Caco-2 (cell line): ENCODE results near the gene LSMEM2. TPM values are rescaled to one million over a fixed set of nuclear protein-coding genes. Genes with fewer than 3 reads are reported as not detected.
A peak's percentile ranks its signal among the peaks of the same experiment; 100 is the strongest.
"Not testable (repeated sequence)": the region's sequence is repeated elsewhere in the genome, so short reads cannot be mapped to it uniquely, and the experiment has no call there.

Experiments
- BruUV-seq: library from RNA; stranded (reverse); fragments of 400-500 nt; replicated peaks from 2 replicates; lab custom pipeline; 2021; lab: Mats Ljungman, UMichigan
- CTCF ChIA-PET: fragments of 300-600 bp; sonication (Branson Sonifier 250); formaldehyde crosslinking; loops from one replicate; lab custom pipeline; 2022; ENCODE audit warnings: antibody characterized with exemption; lab: Charles Lee
- POLR2A ChIA-PET: fragments of 300-600 bp; sonication (Branson Sonifier 250); formaldehyde crosslinking; loops from one replicate; lab custom pipeline; 2022; ENCODE audit warnings: antibody characterized with exemption; lab: Charles Lee
- DNase-seq, 2 experiments: peaks; one replicate each; pipeline versions ENCODE4 v3.0.0 to v3.0.0-alpha.2; 2020 to 2022
- H3K27me3 ChIP-seq: replicated peaks from 2 replicates; pipeline ENCODE4 v1.6.0; 2011; ENCODE audit warnings: low read length; ENCODE audit not compliant: control insufficient read depth, insufficient read depth
- H3K36me3 ChIP-seq: 2 replicates; pipeline ENCODE4 v1.5.1; 2011; ENCODE audit warnings: low read length; ENCODE audit not compliant: control insufficient read depth, insufficient read depth
- H3K4me1 ChIP-seq: fragments of 250-450 bp; sonication (Bioruptor Pico); 2 replicates; pipeline ENCODE4 v1.5.1; 2020; ENCODE audit warnings: mild to moderate bottlenecking
- H3K4me3 ChIP-seq: 2 replicates; pipeline ENCODE4 v1.5.1; 2011; ENCODE audit warnings: low read depth, mild to moderate bottlenecking, control low read depth, low read length
- H3K9me3 ChIP-seq: fragments of 250-450 bp; sonication (Bioruptor Pico); 2 replicates; pipeline ENCODE4 v1.5.1; 2020; ENCODE audit warnings: mild to moderate bottlenecking, moderate library complexity
- H3K27ac Mint-ChIP-seq: one replicate; pipeline ENCODE4 v1.8.0; 2022; ENCODE audit warnings: mixed read lengths; ENCODE audit not compliant: unreplicated experiment
- H3K27me3 Mint-ChIP-seq: one replicate; pipeline ENCODE4 v1.8.0; 2022; ENCODE audit warnings: mixed read lengths; ENCODE audit not compliant: insufficient read depth, unreplicated experiment
- H3K36me3 Mint-ChIP-seq: one replicate; pipeline ENCODE4 v1.8.0; 2022; ENCODE audit warnings: mild to moderate bottlenecking, mixed read lengths; ENCODE audit not compliant: insufficient read depth, unreplicated experiment
- H3K4me1 Mint-ChIP-seq: one replicate; pipeline ENCODE4 v1.8.0; 2022; ENCODE audit warnings: low read depth, mixed read lengths; ENCODE audit not compliant: unreplicated experiment
- H3K4me3 Mint-ChIP-seq: one replicate; pipeline ENCODE4 v1.8.0; 2022; ENCODE audit warnings: mild to moderate bottlenecking, moderate library complexity, mixed read lengths; ENCODE audit not compliant: unreplicated experiment
- H3K9me3 Mint-ChIP-seq: one replicate; pipeline ENCODE4 v1.8.0; 2022; ENCODE audit warnings: mixed read lengths; ENCODE audit not compliant: unreplicated experiment
- CTCF ChIP-seq, 2 experiments: fragments of 200-600 bp in 1 of 2; IDR thresholded peaks; 1 replicate in 1 of 2; 2 replicates in 1 of 2; pipeline versions ENCODE4 v1.5.1 to v1.8.0; 2011 to 2022; ENCODE audit warnings: antibody characterized with exemption in 1 of 2, control low read depth in 1 of 2, inconsistent platforms in 1 of 2, low read depth in 1 of 2, low read length in 1 of 2, mild to moderate bottlenecking in 1 of 2, moderate library complexity in 1 of 2; ENCODE audit not compliant: insufficient read depth in 1 of 2, severe bottlenecking in 1 of 2, unreplicated experiment in 1 of 2
- intact Hi-C: fragments of 100-400 bp; cut with micrococcal nuclease; formaldehyde crosslinking; loops from one replicate; pipeline ENCODE4 v1.10.0; 2022; ENCODE audit not compliant: unreplicated experiment
- total RNA-seq: library from RNA; stranded (reverse); gene quantifications from 2 replicates; pipeline ENCODE4 v1.2.3, GENCODE V29; 2022

LSMEM2 gene
- total RNA-seq, 1 experiment from 2014 or later, result not detected

GRCh38 chr3:50302095-50303012 lies 23.5 kb downstream of the LSMEM2 start:
- Histone ChIP-seq H3K4me1 (peaks cover 20% of the 10 kb centered on the region), H3K4me3 (no peak overlapping the region), H3K27me3 (no peaks in the 10 kb centered on the region), H3K9me3 (peaks cover 10% of the 10 kb centered on the region), H3K36me3 (no peaks in the 10 kb centered on the region; the same call in 1 of the 2 replicates)
- TF ChIP-seq CTCF (IDR thresholded peaks at IDR 0.05; ENCODE audit: insufficient read depth in 1 of 2, low read depth in 1 of 2, low read length in 1 of 2, severe bottlenecking in 1 of 2, unreplicated experiment in 1 of 2), result no peak
- DNase-seq, result no peak
- BruUV-seq, result no TSS peak
- ChIA-PET CTCF (interaction anchor here (1.2 to 1.5 kb wide), 2 partner anchors 13 to 22 kb away, joined by 4 to 12 read pairs; no protein-coding TSS in a partner anchor), POLR2A (interaction anchor here (0.6 kb wide), 2 partner anchors 10 to 38 kb away, joined by 3 to 6 read pairs; partner anchors contain the start of gene IFRD2)
- Mint-ChIP-seq H3K9me3 (no peaks in the 10 kb centered on the region), H3K27me3 (no peaks in the 10 kb centered on the region), H3K27ac (no peak overlapping the region), H3K4me1 (peaks cover 11% of the 10 kb centered on the region), H3K36me3 (peaks cover 11% of the 10 kb centered on the region), H3K4me3 (no peak overlapping the region)
- intact Hi-C loops, result no loop called here

GRCh38 chr3:50303013-50303815 lies 24.3 kb downstream of the LSMEM2 start, which contains the start of gene HYAL1:
Gene HYAL1, minus strand, starts transcription at chr3:50303574. Its CDS starts 618 bp downstream, at chr3:50302956.
- TF ChIP-seq CTCF (IDR thresholded peaks at IDR 0.05; ENCODE audit: insufficient read depth in 1 of 2, low read depth in 1 of 2, low read length in 1 of 2, severe bottlenecking in 1 of 2, unreplicated experiment in 1 of 2), result peak in 1 of 2 experiments; percentile 40
- Mint-ChIP-seq H3K4me1 (peaks cover 7% of the 10 kb centered on the region), H3K9me3 (no peaks in the 10 kb centered on the region), H3K27ac (no peak within 1 kb of the TSS), H3K4me3 (no peak within 1 kb of the TSS), H3K27me3 (no peaks in the 10 kb centered on the region), H3K36me3 (peaks cover 11% of the 10 kb centered on the region)
- BruUV-seq, result TSS peak; percentile 30
- H3K9me3 ChIP-seq, result peaks cover 15% of the 10 kb centered on the region
- no peaks in the 10 kb centered on the region; the same call in 1 of the 2 replicates for H3K36me3 ChIP-seq
- ChIA-PET POLR2A (no interaction called here), CTCF (interaction anchor here (0.7 to 1.5 kb wide), 4 partner anchors 12 to 34 kb away, joined by 3 to 12 read pairs (median 4); no protein-coding TSS in a partner anchor)
- intact Hi-C loops, result no loop called here
- DNase-seq, result peak; percentile 65 to 67
- no peaks in the 10 kb centered on the region for H3K27me3 ChIP-seq
- no peak within 1 kb of the TSS for H3K4me3 ChIP-seq
- peaks cover 17% of the 10 kb centered on the region for H3K4me1 ChIP-seq

- H3K4me1 Mint-ChIP-seq, result peaks cover 5% of the 10 kb centered on the region
- intact Hi-C loops, result no loop called here
- H3K4me1 ChIP-seq, result peaks cover 21% of the 10 kb centered on the region
- CTCF ChIA-PET, result no interaction called here
- no peaks in the 10 kb centered on the region for H3K27me3 ChIP-seq
- BruUV-seq, result no TSS peak
- H3K36me3 ChIP-seq, result no peaks in the 10 kb centered on the region; the same call in 1 of the 2 replicates
- H3K4me3 ChIP-seq, result no peak overlapping the region
- no peak for DNase-seq
- POLR2A ChIA-PET, result no interaction called here
- no peaks in the 10 kb centered on the region for H3K9me3 Mint-ChIP-seq
- H3K36me3 Mint-ChIP-seq, result peaks cover 4% of the 10 kb centered on the region
- H3K4me3 Mint-ChIP-seq, result no peak overlapping the region
- no peak overlapping the region for H3K27ac Mint-ChIP-seq
- H3K9me3 ChIP-seq, result peaks cover 24% of the 10 kb centered on the region
- H3K27me3 Mint-ChIP-seq, result no peaks in the 10 kb centered on the region
- no peak for TF ChIP-seq CTCF (IDR thresholded peaks at IDR 0.05; ENCODE audit: insufficient read depth in 1 of 2, low read depth in 1 of 2, low read length in 1 of 2, severe bottlenecking in 1 of 2, unreplicated experiment in 1 of 2)
These were observed 25.7 kb downstream of the LSMEM2 start for GRCh38 chr3:50304601-50305000.

- H3K36me3 ChIP-seq, BruUV-seq, POLR2A ChIA-PET, H3K27ac Mint-ChIP-seq, H3K27me3 ChIP-seq, DNase-seq, intact Hi-C loops, H3K4me3 ChIP-seq, H3K9me3 Mint-ChIP-seq, H3K27me3 Mint-ChIP-seq, H3K4me3 Mint-ChIP-seq, CTCF ChIA-PET: not testable (repeated sequence)
- Histone ChIP-seq H3K4me1 (peaks cover 16% of the 10 kb centered on the region), H3K9me3 (peaks cover 17% of the 10 kb centered on the region)
- Mint-ChIP-seq H3K4me1 (peaks cover 17% of the 10 kb centered on the region), H3K36me3 (peaks cover 25% of the 10 kb centered on the region)
These were observed 33.2 kb downstream of the LSMEM2 start for GRCh38 chr3:50312041-50312440.
